HG03025 (cell line): Measurements from ENCODE around the gene CLDN10.

Source experiments
- ATAC-seq: cut with Tn5 transposase; IDR thresholded peaks from one replicate; pipeline ENCODE4 v1.9.1; 2021; ENCODE audit warnings: mild to moderate bottlenecking, moderate library complexity; ENCODE audit not compliant: unreplicated experiment, low FRiP score

Gene CLDN10

GRCh38 chr13:95593462-95593861 is 40.9 kb downstream of the CLDN10 start:
- no peak for ATAC-seq

- ATAC-seq, result no peak
Measured at GRCh38 chr13:95596701-95597100, 44.2 kb downstream of the CLDN10 start.

- no peak for ATAC-seq
Measured at GRCh38 chr13:95601216-95601615, 48.7 kb downstream of the CLDN10 start.

GRCh38 chr13:95601906-95602305 is 49.4 kb downstream of the CLDN10 start:
- no peak for ATAC-seq

GRCh38 chr13:95603887-95604555 is 51.5 kb downstream of the CLDN10 start:
- ATAC-seq, result no peak

- ATAC-seq, result no peak
Measured at GRCh38 chr13:95604556-95604915, 52.0 kb downstream of the CLDN10 start.

GRCh38 chr13:95605448-95606125 is 53.1 kb downstream of the CLDN10 start:
- ATAC-seq, result no peak

GRCh38 chr13:95607366-95607765 is 54.8 kb downstream of the CLDN10 start:
- no peak for ATAC-seq

- ATAC-seq, result no peak
Measured at GRCh38 chr13:95608640-95609323, 56.3 kb downstream of the CLDN10 start.

GRCh38 chr13:95614641-95615245 is 62.2 kb downstream of the CLDN10 start:
- no peak for ATAC-seq

- ATAC-seq, result no peak
Measured at GRCh38 chr13:95615539-95615938, 63.0 kb downstream of the CLDN10 start.

- no peak for ATAC-seq
Measured at GRCh38 chr13:95620030-95620824, 67.7 kb downstream of the CLDN10 start.

GRCh38 chr13:95620825-95621498 is 68.4 kb downstream of the CLDN10 start:
- no peak for ATAC-seq

- no peak for ATAC-seq
Measured at GRCh38 chr13:95623141-95623540, 70.6 kb downstream of the CLDN10 start.

- no peak for ATAC-seq
Measured at GRCh38 chr13:95624020-95624419, 71.5 kb downstream of the CLDN10 start.

GRCh38 chr13:95626768-95627167 is 74.2 kb downstream of the CLDN10 start:
- no peak for ATAC-seq

GRCh38 chr13:95627590-95627989 is 75.1 kb downstream of the CLDN10 start:
- no peak for ATAC-seq

GRCh38 chr13:95628488-95628887 is 76.0 kb downstream of the CLDN10 start:
- no peak for ATAC-seq

- no peak for ATAC-seq
Measured at GRCh38 chr13:95629071-95629470, 76.6 kb downstream of the CLDN10 start.
